ENCODE data around the gene FMC1.

DNA sequence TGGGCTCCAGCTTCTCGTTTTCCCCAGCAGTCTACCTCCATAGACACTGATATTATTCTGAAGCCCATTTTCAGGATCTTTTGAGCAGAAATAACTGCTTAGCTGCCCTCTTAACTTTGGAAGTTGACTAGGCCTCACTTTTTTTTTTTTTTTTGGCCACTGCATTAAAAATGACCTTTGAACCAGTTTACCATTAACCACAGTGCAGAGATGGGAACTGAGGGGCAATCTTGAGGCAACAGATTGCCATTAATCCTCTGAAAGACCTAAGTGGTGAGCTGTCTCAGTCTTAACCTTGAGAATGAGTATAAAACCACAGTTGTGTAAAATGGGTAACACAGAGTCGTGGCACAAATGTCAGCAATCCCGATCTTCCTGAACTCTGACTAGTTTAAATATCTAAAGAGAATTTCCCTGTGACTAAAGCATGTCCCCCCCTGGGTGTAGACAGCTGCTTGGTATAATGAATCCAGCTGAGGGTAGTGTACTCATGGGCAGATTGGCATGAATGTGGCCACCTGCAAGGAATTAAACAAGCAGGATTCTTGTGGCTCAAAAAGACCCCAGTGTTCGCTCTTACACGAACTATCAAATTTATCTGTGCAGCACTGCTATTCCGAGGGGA is 46.1 kb upstream of the FMC1 start:
- TF ChIP-seq, protein P1, sequence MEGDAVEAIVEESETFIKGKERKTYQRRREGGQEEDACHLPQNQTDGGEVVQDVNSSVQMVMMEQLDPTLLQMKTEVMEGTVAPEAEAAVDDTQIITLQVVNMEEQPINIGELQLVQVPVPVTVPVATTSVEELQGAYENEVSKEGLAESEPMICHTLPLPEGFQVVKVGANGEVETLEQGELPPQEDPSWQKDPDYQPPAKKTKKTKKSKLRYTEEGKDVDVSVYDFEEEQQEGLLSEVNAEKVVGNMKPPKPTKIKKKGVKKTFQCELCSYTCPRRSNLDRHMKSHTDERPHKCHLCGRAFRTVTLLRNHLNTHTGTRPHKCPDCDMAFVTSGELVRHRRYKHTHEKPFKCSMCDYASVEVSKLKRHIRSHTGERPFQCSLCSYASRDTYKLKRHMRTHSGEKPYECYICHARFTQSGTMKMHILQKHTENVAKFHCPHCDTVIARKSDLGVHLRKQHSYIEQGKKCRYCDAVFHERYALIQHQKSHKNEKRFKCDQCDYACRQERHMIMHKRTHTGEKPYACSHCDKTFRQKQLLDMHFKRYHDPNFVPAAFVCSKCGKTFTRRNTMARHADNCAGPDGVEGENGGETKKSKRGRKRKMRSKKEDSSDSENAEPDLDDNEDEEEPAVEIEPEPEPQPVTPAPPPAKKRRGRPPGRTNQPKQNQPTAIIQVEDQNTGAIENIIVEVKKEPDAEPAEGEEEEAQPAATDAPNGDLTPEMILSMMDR (optimal IDR thresholded peaks at IDR 0.05 in 1 of 3, IDR thresholded peaks at IDR 0.05 in 1 of 3, conservative IDR thresholded peaks at IDR 0.05 in 1 of 3; ENCODE audit: extremely low read depth in 1 of 3, insufficient read depth in 2 of 3, low read length in 3 of 3) = no peak
- no peak for TF ChIP-seq EZH2 (IDR thresholded peaks at IDR 0.05; ENCODE audit: low read length)

Data from keratinocyte (primary cell).